Gastroesophageal sphincter (tissue), 4 donors: ENCODE results near the gene CSPG4. TPM values are rescaled to one million over a fixed set of nuclear protein-coding genes. Genes with fewer than 3 reads are reported as not detected.
"Not testable (repeated sequence)": the region's sequence is repeated elsewhere in the genome, so short reads cannot be mapped to it uniquely, and the experiment has no call there.

Experiments
- ATAC-seq: fragments of 150-250 bp; one replicate; pipeline ENCODE4 v1.9.1; 2016; ENCODE audit warnings: mild to moderate bottlenecking, moderate library complexity
- H3K27ac ChIP-seq, 4 donors: fragments of 200-600 bp; sonication (generic) in 3 of 4; 1 replicate in 3 of 4; 2 replicates in 1 of 4; pipeline ENCODE4 v1.5.1; 2016 to 2019
- H3K27me3 ChIP-seq: fragments of 200-600 bp; sonication (generic); one replicate; pipeline ENCODE4 v1.5.1; 2019
- H3K36me3 ChIP-seq, 2 donors: fragments of 200-600 bp; sonication (generic); one replicate each; pipeline ENCODE4 v1.5.1; 2019; ENCODE audit warnings: control low read depth in 1 of 2
- H3K4me1 ChIP-seq, 3 donors: fragments of 200-600 bp; sonication (generic); 1 replicate in 2 of 3; 2 replicates in 1 of 3; pipeline ENCODE4 v1.5.1; 2016 to 2019; ENCODE audit warnings: control low read depth in 2 of 3
- H3K4me3 ChIP-seq, 2 donors: fragments of 200-600 bp; sonication (generic); one replicate each; pipeline ENCODE4 v1.5.1; 2019; ENCODE audit warnings: mild to moderate bottlenecking in 1 of 2, moderate library complexity in 1 of 2
- H3K9me3 ChIP-seq, 3 donors: fragments of 200-600 bp; sonication (generic); one replicate each; pipeline ENCODE4 v1.5.1; 2017 to 2019; ENCODE audit warnings: control low read depth in 2 of 3
- CTCF ChIP-seq, 4 experiments: fragments of 200-600 bp in 2 of 4; fragments of 450-650 bp in 2 of 4; sonication (generic) in 1 of 4; IDR thresholded peaks; one replicate each; pipeline ENCODE4 v1.5.1; 2017 to 2019; ENCODE audit warnings: antibody characterized with exemption in 4 of 4, mild to moderate bottlenecking in 2 of 4, moderate library complexity in 2 of 4
- EP300 ChIP-seq: sonication (generic); formaldehyde crosslinking; IDR thresholded peaks from one replicate; pipeline ENCODE4 v1.6.1; 2017; ENCODE audit warnings: antibody characterized with exemption, mild to moderate bottlenecking
- POLR2A ChIP-seq, 2 donors: fragments of 450-650 bp; IDR thresholded peaks; one replicate each; pipeline ENCODE4 v1.6.1; 2017; ENCODE audit warnings: antibody characterized with exemption in 2 of 2, mild to moderate bottlenecking in 2 of 2, moderate library complexity in 1 of 2
- POLR2AphosphoS5 ChIP-seq: sonication (generic); formaldehyde crosslinking; IDR thresholded peaks from one replicate; pipeline ENCODE4 v1.6.1; 2017; ENCODE audit warnings: antibody characterized with exemption
- WGBS, 2 donors: methylation state at CpG; one replicate each; pipeline ENCODE4 v1.1.5; 2018; ENCODE audit warnings: low coverage in 1 of 2; 5-methylcytosine and 5-hydroxymethylcytosine counted together
- total RNA-seq, 4 donors: library from RNA; depleted of rRNA; stranded (reverse); fragments of >200 nt; gene quantifications; one replicate each; pipeline ENCODE4 v1.1.0, GENCODE V29; 2016

CSPG4 gene
- total RNA-seq, 4 donors from 2014 or later, result 98.7 to 396 (median 151) TPM

- Histone ChIP-seq H3K27me3 (no peaks in the 10 kb centered on the region), H3K9me3 (no peaks in the 10 kb centered on the region), H3K4me1 (peaks cover 14 to 87% (median 64%) of the 10 kb centered on the region in 3 donors), H3K27ac (peak overlapping the region; percentile 76 to 98 (median 94)), H3K4me3 (no peak overlapping the region), H3K36me3 (peaks cover 0 to 6% of the 10 kb centered on the region in 2 donors)
- no peak for TF ChIP-seq CTCF (IDR thresholded peaks at IDR 0.05)
- TF ChIP-seq POLR2AphosphoS5, result no peak
- TF ChIP-seq EP300, result no peak
- TF ChIP-seq POLR2A (IDR thresholded peaks at IDR 0.05), result no peak
- WGBS, 2 donors, result no CpG with 5 or more reads among the region's 6 CpGs
- ATAC-seq, result no peak
Measured at GRCh38 chr15:75702436-75702835, 10.2 kb downstream of the CSPG4 start.

- 80% methylated on average over 1 of the region's 13 CpGs; no CpG with 5 or more reads in 1 of the 2 donors for WGBS, 2 donors
- H3K36me3 ChIP-seq, H3K27me3 ChIP-seq, H3K9me3 ChIP-seq, ATAC-seq, H3K4me3 ChIP-seq: not testable (repeated sequence)
- Histone ChIP-seq H3K27ac (peak overlapping the region; percentile 76 to 98 (median 94)), H3K4me1 (peaks cover 14 to 87% (median 71%) of the 10 kb centered on the region in 3 donors)
Measured at GRCh38 chr15:75701071-75702003, 11.3 kb downstream of the CSPG4 start.

GRCh38 chr15:75699961-75700874 lies 12.4 kb downstream of the CSPG4 start:
- H3K9me3 ChIP-seq, H3K27me3 ChIP-seq, H3K36me3 ChIP-seq: not testable (repeated sequence)
- Histone ChIP-seq H3K27ac (peak overlapping the region; percentile 86 to 98 (median 94)), H3K4me1 (peaks cover 14 to 87% (median 80%) of the 10 kb centered on the region in 3 donors), H3K4me3 (peak overlapping the region in 1 of 2 donors; percentile 1)
- WGBS, 2 donors, result no CpG with 5 or more reads among the region's 17 CpGs
- ATAC-seq, result peak; percentile 39

- ATAC-seq, H3K27me3 ChIP-seq, H3K36me3 ChIP-seq, H3K4me3 ChIP-seq, H3K9me3 ChIP-seq: not testable (repeated sequence)
- WGBS, 2 donors, result no CpG with 5 or more reads among the region's 7 CpGs
- Histone ChIP-seq H3K27ac (peak overlapping the region; percentile 86 to 98 (median 94)), H3K4me1 (peaks cover 14 to 87% (median 80%) of the 10 kb centered on the region in 3 donors)
Measured at GRCh38 chr15:75699517-75699916, 13.1 kb downstream of the CSPG4 start.

GRCh38 chr15:75697974-75698747 lies 14.5 kb downstream of the CSPG4 start:
- H3K36me3 ChIP-seq, H3K27me3 ChIP-seq, ATAC-seq, H3K9me3 ChIP-seq: not testable (repeated sequence)
- H3K4me3 ChIP-seq, result peak overlapping the region in 1 of 2 donors; percentile 2
- peak overlapping the region; percentile 86 to 98 (median 94) for H3K27ac ChIP-seq
- WGBS, 2 donors, result 60% methylated on average over 7 of the region's 21 CpGs; no CpG with 5 or more reads in 1 of the 2 donors
- peaks cover 14 to 95% (median 88%) of the 10 kb centered on the region in 3 donors for H3K4me1 ChIP-seq

- ATAC-seq, result peak; percentile 49
- H3K27me3 ChIP-seq, result no peaks in the 10 kb centered on the region
- H3K9me3 ChIP-seq, result no peaks in the 10 kb centered on the region
- WGBS, 2 donors, result 34% methylated on average over 4 of the region's 7 CpGs; no CpG with 5 or more reads in 1 of the 2 donors
- peaks cover 14 to 97% (median 87%) of the 10 kb centered on the region in 3 donors for H3K4me1 ChIP-seq
- peak overlapping the region; percentile 86 to 98 (median 94) for H3K27ac ChIP-seq
- H3K4me3 ChIP-seq, result peak overlapping the region in 1 of 2 donors; percentile 9
- H3K36me3 ChIP-seq, result peaks cover 0 to 3% of the 10 kb centered on the region in 2 donors
- TF ChIP-seq POLR2AphosphoS5 (peak; percentile 66), EP300 (peak; percentile 81), CTCF (IDR thresholded peaks at IDR 0.05) (no peak)
Measured at GRCh38 chr15:75697523-75697922, 15.1 kb downstream of the CSPG4 start.
